Endothelial cell of umbilical vein (primary cell): Measurements from ENCODE around the gene TNRC6C.

ENCODE experiments used
- EZH2 ChIP-seq: IDR thresholded peaks from 2 replicates; pipeline ENCODE4 v1.6.1; 2012; ENCODE audit warnings: borderline replicate concordance, low read depth, mild to moderate bottlenecking, moderate library complexity, low read length, inconsistent platforms; ENCODE audit not compliant: severe bottlenecking
- FOS ChIP-seq: IDR thresholded peaks from 2 replicates; pipeline ENCODE4 v1.6.1; 2011; ENCODE audit warnings: mild to moderate bottlenecking, low read length, moderate library complexity, borderline replicate concordance; ENCODE audit not compliant: insufficient read depth
- GATA2 ChIP-seq: IDR thresholded peaks from 2 replicates; pipeline ENCODE4 v1.7.0; 2011; ENCODE audit warnings: low read depth, mild to moderate bottlenecking, moderate library complexity, mixed read lengths, low read length; ENCODE audit not compliant: insufficient read length, insufficient read depth
- MYC ChIP-seq: IDR thresholded peaks from one replicate; pipeline ENCODE4 v1.6.1; 2011; ENCODE audit warnings: mild to moderate bottlenecking, low read depth, low read length
- POLR2A ChIP-seq: IDR thresholded peaks from 2 replicates; pipeline ENCODE4 v1.6.1; 2012; ENCODE audit warnings: low read depth, mild to moderate bottlenecking, control low read depth, low read length
- POLR2AphosphoS5 ChIP-seq: IDR thresholded peaks from 2 replicates; pipeline ENCODE4 v1.6.1; 2012; ENCODE audit warnings: low read depth, mild to moderate bottlenecking, control low read depth, low read length, moderate library complexity; ENCODE audit not compliant: insufficient read depth
- TF ChIP-seq, protein P1 (sequence below), 2 donors: IDR thresholded peaks; 1 replicate in 1 of 2; 2 replicates in 1 of 2; pipeline ENCODE4 v1.5.1; 2011; ENCODE audit warnings: low read length in 2 of 2, mild to moderate bottlenecking in 2 of 2, moderate library complexity in 2 of 2, control low read depth in 1 of 2, inconsistent platforms in 1 of 2, low read depth in 1 of 2; ENCODE audit not compliant: insufficient read depth in 1 of 2; ENCODE audit errors: extremely low read depth in 1 of 2
- TF ChIP-seq, protein P2 (sequence below): IDR thresholded peaks from 2 replicates; pipeline ENCODE4 v1.6.1; 2011; ENCODE audit not compliant: insufficient read depth, insufficient read length

DNA sequence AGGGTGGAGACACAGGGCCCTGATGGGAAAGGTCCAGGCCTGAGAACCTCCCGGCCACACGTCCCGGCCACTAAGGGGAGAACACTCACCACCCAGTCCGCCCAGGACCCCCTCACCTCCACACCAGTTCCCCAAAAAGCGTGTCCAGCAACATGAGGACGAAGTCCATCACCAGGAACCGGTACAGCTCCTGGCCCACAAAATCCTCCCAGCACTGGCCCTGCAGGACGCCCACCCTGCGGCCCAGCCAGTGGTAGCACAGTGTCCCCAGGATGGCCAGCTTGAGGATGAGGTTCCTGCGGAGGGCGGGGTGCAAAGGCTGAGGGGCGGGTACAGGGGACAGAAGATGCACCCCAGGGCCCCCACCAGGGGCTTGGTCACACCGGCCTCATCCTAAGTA, 162.0 kb downstream of the TNRC6C start:
- TF ChIP-seq EZH2 (no peak), POLR2A (no peak), POLR2AphosphoS5 (no peak), FOS (no peak), GATA2 (no peak), MYC (no peak)
- TF ChIP-seq, protein P1, sequence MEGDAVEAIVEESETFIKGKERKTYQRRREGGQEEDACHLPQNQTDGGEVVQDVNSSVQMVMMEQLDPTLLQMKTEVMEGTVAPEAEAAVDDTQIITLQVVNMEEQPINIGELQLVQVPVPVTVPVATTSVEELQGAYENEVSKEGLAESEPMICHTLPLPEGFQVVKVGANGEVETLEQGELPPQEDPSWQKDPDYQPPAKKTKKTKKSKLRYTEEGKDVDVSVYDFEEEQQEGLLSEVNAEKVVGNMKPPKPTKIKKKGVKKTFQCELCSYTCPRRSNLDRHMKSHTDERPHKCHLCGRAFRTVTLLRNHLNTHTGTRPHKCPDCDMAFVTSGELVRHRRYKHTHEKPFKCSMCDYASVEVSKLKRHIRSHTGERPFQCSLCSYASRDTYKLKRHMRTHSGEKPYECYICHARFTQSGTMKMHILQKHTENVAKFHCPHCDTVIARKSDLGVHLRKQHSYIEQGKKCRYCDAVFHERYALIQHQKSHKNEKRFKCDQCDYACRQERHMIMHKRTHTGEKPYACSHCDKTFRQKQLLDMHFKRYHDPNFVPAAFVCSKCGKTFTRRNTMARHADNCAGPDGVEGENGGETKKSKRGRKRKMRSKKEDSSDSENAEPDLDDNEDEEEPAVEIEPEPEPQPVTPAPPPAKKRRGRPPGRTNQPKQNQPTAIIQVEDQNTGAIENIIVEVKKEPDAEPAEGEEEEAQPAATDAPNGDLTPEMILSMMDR (IDR thresholded peaks at IDR 0.05; ENCODE audit: extremely low read depth in 1 of 2, insufficient read depth in 1 of 2, low read depth in 1 of 2, low read length in 2 of 2), result no peak
- TF ChIP-seq, protein P2, sequence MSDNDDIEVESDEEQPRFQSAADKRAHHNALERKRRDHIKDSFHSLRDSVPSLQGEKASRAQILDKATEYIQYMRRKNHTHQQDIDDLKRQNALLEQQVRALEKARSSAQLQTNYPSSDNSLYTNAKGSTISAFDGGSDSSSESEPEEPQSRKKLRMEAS, result no peak
